Measurements from ENCODE around the gene NSMCE1. TPM values are rescaled to one million over a fixed set of nuclear protein-coding genes. Genes with fewer than 3 reads are reported as not detected.
"Not testable (repeated sequence)": the region's sequence is repeated elsewhere in the genome, so short reads cannot be mapped to it uniquely, and the experiment has no call there.

Gene NSMCE1
- total RNA-seq, 1 donor from 2014 or later = 93.9 TPM

DNA sequence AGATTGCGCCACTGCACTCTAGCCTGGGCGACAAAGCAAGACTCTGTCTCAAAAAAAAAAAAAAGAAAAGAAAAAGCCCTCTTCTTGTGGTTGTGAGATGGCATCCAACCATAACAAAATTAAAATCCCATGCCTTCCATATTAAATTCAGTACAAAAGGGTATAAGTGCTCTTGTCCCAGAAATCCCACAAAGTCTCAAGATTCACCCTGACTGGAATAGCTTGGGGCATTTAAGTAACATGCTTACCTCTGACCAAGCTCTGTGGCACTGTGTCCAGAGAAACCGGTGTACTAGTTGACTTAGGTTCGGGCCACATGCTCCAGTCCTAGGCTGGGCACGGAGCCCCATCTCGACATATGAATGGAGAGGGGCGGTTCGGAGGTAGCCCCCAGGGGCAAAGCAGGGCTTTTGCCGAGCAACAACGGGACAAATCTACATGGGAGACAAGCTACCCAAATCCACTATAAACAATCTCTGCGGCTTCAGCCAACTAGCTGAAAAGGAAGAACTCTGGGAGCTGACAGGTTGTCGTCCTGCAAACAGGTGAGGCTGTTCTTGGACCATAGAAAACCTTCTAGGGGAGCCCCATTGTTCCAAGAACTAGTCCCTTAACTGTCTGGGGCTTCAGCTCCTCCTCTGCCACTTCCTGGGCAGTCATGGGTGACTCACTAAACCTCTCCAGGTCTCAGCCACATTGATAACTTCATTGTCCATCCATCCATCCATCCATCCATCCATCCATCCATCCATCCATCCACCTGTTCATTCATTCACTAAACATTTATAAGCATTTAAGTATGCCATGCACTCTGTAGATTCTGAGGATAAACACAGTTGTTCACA is 34.9 kb upstream of the NSMCE1 start:
- intact Hi-C loops (cut with micrococcal nuclease) = no loop called here

DNA sequence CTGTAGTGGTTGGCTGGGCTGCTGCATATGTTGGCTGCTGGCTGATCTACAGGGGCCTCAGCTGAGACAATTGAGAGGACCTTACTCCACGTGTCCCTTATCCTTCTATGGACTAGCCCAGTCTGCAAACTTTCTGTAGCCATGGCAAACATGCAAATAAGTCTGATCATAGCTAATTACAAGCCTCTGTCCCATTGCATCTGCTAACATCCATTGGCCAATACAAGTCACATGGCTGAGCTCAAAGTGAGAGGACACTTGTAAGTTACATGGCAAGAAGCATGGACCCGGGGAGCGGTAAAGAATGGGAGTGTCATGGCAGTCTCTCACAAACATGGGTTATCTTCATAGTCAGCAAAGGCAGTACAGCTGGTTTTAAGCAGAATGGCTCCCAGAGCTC is 33.6 kb upstream of the NSMCE1 start:
- intact Hi-C loops (cut with micrococcal nuclease) = no loop called here

- intact Hi-C loops (cut with micrococcal nuclease) = no loop called here
These were observed 32.8 kb upstream of the NSMCE1 start for GRCh38 chr16:27301236-27301861.

DNA sequence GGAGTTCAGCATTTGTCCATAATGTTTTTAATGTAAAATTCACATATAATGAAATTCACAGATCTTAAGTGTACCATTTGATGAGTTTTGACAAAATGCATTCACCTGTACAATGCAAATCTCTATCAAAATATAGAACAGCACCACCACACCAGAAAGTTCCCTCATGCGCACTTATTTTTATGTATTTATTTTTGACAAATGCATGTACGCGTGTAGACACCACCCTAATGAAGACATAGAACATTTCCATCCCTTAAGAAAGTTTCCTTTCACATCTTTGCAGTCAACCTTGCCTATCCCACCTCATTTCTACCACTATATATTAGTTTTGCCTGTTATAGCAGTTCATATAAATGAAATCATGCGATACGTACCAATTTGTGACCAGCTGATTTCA is 29.6 kb upstream of the NSMCE1 start:
- intact Hi-C loops (cut with micrococcal nuclease) = no loop called here

- intact Hi-C loops (cut with micrococcal nuclease) = no loop called here
These were observed 24.8 kb upstream of the NSMCE1 start for GRCh38 chr16:27293343-27293742.

- intact Hi-C loops (cut with micrococcal nuclease) = no loop called here
These were observed 23.2 kb upstream of the NSMCE1 start for GRCh38 chr16:27291722-27292240.

DNA sequence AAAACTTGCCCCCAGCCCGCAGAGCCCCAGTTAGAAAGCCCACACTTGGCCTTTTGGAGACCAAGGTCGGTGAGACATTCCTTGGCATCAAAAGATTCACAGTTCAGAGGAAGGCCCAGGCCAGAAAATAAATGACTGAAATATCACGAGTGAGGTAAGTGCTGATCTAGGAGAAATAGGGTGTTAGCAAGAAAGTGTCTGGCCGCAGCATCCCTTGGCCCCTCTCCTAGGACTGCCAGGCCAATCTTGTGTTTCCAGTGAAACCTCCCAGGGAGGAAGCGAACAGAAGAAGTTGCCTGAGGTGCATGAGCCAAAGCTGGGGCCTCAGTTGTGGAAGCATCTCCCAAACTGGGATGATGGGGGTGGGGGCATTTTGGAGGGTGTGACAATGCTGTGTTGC is 22.5 kb upstream of the NSMCE1 start:
- intact Hi-C loops (cut with micrococcal nuclease) = no loop called here

DNA sequence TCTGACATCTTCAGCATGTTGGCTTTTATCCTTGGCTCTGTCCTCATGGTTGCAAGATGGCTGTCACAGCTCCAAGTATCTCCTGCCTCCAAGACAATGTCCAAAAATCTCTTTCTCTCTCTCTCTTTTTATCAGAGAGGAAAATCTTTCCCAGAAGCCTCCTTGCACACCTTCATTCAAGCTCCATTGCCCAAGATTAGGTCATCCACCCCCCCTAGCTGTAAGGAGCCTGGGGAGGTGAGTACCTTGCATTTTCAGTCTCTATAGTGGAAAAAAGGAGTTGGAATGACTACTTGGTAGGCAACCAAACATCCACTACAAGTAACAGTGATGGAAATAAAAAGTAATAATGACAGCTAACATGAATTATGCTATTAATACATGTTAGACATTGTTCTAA is 22.0 kb upstream of the NSMCE1 start:
- intact Hi-C loops (cut with micrococcal nuclease) = no loop called here

- intact Hi-C loops (cut with micrococcal nuclease) = no loop called here
These were observed 21.1 kb upstream of the NSMCE1 start for GRCh38 chr16:27289669-27290068.

DNA sequence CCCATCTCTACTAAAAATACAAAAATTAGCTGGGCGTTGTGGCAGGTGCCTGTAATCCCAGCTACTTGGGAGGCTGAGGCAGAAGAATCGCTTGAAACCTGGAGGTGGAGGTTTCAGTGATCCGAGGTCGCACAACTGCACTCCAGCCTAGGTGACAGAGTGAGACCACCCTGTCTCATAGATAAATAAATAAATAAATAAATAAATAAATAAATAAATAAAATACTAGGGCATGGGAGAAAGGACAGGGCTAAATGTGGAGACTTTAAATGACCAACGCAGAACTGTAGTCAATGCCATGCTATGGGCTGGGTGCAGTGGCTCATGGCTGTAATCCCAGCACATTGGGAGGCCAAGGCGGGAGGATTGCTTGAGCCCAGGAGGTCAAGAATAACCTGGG is 19.7 kb upstream of the NSMCE1 start:
- intact Hi-C loops (cut with micrococcal nuclease) = not testable (repeated sequence)

GRCh38 chr16:27287887-27288286 is 19.3 kb upstream of the NSMCE1 start:
- intact Hi-C loops (cut with micrococcal nuclease) = no loop called here

DNA sequence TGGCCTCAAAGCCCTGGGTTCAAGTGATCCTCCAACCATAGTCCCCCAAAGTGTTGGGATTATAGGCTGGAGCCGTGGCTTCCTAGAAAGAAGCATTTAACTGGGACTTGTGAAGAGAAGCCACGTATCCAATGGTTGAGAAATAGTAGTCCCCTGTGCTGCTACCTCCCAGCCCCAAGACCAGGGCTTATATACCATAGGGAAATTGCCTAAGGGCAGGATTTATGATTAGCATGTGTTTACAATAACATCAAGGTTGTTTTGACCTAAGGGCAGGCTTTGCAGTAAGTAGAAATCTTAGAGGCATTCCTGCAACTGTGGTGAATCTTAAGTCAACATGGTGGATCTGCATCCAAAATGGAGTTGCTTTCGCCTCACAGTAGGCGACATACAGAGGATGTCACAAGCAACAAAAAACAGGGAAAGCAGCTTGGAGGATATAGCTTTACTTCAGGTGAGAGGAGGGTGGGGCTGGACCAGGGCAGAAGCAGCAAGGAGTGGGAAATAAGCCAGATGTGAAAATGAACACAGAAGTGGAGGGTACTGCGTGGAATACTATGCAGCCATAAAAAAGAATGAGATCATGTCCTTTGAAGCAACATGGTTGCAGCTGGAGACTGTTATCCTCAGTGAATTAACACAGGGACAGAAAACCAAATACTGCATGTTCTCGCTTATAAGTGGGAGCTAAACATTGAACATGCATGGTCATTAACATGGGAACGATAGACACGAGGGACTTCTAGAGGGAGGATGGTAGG is 18.7 kb upstream of the NSMCE1 start:
- intact Hi-C loops (cut with micrococcal nuclease) = no loop called here

DNA sequence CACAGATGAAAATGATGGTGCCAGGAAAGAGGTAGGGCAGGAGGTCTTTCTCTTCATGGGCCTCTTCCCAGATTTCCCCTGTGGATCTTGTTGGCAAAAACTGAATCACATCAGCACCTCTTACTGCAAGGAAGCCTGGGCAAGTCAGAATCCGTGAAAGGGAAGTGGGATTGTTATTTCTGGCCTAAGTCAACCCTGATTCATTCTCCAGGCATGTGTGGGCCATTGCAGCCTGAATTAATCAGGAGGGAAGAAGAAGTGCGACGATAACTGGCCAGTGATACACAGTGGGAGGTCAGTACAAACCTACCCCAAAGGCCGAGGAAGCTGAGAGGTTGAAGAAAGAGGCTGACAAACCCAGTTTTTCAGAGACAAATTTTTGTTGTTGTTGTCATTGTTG is 17.9 kb upstream of the NSMCE1 start:
- intact Hi-C loops (cut with micrococcal nuclease) = no loop called here

DNA sequence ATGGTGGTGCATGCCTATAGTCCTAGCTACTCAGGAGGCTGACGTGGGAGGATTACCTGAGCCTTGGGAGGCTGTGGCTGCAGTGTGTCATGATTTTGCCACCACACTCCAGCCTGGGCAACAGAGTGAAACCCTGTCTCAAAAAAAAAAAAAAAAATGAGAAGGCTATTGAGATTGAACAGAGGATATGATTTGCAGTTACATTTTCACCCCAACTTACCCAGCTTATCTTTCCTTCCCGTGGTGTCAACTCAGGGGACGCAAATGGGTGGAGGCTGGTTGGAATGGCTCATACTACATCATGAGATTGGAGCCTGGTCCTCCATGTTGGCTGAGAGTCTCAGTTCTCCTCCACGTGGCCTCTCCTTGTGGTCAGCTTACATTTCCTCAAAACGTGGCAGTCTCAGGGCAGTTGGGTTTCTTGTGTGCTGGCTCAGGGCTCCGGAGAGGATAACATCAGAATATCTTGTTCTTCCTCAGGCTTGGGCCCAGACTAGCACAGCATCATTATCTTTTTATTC is 17.2 kb upstream of the NSMCE1 start:
- intact Hi-C loops (cut with micrococcal nuclease) = no loop called here

DNA sequence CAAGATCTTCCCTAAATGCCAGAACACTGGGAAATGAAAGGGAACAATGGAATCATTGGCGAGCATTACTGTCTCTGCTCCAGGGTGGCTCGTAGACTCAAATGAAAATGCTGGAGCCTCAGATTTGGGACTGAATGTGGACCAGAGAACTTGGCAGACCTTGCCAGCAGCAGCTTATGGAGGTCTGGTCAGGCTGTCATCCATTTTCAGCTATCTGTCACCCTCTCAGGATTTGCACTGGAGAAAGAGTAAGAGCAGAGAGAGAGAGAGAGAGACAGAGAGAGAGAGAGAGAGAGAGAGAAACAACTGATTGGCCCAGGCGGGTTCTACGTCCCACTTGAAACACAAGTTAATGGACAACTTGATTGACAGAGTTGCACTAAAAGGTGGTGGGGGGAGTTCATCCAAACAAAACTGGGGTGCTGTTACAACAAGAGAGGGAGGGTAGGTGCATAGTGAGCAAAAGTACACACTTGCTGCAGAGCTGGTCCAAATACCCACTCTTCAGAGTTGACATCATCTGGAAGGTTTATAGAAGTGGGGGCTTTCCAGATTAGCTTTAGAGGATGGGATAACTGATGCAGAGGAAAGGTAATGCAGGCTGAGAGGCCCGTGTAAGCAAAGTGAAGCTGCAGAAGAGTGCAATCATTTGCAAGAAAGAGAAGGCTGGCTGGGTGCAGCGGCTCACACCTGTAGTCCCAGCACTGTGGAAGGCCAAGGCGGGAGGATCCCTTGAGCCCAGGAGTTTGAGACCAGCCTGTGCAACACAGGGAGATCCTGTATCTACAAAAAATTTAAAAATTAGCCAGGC is 16.5 kb upstream of the NSMCE1 start:
- intact Hi-C loops (cut with micrococcal nuclease) = no loop called here

DNA sequence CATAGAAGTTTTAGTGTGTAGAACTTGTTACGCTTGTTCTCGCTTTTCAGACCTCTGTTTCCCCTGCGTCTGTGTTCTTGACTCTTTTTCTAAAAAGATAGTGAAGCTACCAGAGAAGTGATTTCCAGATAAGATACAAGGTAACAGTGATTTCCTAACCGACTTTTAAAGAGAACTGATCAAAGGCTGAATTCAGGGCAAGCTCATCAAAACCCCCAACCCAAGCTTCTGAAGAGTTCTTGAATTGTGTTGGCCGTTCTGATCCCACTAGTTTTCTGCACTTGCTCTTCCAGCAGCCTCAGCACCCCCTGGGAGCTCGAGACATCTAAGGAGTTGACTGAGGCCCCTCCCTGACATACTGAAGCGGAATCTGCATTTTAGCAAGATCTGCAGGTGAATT is 12.7 kb upstream of the NSMCE1 start:
- intact Hi-C loops (cut with micrococcal nuclease) = no loop called here

DNA sequence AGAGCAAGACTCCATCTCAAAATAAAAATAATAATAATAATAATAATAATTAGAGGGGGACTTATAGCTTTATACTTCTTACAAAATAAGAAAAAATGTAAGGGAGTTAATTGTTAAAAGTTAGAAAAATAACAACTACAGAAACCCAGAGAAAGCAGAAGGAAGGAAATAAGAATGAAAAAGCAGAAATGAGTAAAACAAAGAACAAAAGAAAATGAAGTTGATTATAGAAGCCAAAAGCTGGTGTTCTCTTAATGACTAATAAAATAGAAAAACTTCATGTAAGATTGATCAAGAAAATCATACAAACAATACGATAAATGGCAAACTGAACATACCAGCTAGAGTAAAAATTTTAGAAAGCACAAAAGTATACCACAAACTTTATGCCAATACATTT is 6.8 kb upstream of the NSMCE1 start:
- intact Hi-C loops (cut with micrococcal nuclease) = no loop called here

DNA sequence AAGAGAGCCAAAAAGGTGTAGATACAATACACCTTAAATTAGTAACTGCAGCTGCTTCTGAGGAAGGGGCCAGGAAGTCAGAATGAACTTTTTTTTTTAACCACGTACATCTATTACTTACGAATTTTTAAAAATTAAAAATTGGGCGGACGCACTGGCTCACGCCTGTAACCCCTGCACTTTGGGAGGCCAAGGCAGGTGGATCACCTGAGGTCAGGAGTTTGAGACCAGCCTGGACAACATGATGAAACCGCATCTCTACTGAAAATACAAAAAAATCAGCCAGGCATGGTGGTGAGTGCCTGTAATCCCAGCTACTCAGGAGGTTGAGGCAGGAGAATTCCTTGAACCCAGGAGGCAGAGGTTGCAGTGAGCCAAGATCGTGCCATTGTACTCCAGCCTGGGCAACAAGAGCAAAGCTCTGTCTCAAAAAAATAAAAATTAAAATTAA is 5.9 kb upstream of the NSMCE1 start:
- intact Hi-C loops (cut with micrococcal nuclease) = loop anchor here (1.0 kb wide), 2 partner anchors 39 kb away; partner anchors contain the start of gene IL4R

DNA sequence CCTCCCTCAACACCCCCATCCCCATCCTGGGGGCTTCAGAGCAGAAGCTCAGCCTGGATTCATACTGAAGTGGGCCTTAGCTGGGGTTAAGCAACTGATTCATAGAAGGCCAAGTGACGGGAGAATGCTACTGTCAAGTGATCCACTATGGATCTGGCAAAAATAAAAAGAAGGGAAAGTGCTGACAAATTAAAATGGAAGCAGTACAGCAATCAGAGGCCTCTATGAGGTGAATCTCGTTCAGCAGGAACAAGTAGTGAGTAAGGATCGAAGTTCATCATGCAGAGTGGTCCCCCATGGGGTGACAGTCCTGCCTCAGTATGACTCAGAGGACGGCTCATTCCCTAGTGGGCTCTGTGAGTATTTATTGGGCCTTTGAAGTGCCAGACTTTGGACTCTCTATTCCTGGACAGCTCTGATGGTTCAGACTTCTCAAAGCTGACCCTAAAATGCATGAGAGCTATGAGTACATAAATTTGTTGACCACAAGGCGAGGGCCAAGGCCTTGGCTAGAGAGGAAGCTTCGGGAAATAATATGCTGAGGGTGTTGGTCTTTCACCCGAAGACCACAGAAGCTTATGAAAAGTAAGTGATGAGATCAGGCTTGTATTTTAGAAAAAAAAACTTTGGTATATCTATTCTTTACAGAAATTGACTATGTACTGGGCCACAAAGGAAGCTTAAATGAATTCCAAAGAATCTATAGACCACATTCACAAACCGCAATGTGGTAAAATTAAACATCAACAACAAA is 5.3 kb upstream of the NSMCE1 start:
- intact Hi-C loops (cut with micrococcal nuclease) = loop anchor here (1.0 kb wide), 2 partner anchors 39 kb away; partner anchors contain the start of gene IL4R

GRCh38 chr16:27273330-27273669 is 4.7 kb upstream of the NSMCE1 start:
- intact Hi-C loops (cut with micrococcal nuclease) = no loop called here
